ENCODE results near the gene TWF2. TPM values are rescaled to one million over a fixed set of nuclear protein-coding genes. Genes with fewer than 3 reads are reported as not detected.

The TWF2 gene
- polyA plus RNA-seq, 1 donor, result 22.3 TPM

DNA sequence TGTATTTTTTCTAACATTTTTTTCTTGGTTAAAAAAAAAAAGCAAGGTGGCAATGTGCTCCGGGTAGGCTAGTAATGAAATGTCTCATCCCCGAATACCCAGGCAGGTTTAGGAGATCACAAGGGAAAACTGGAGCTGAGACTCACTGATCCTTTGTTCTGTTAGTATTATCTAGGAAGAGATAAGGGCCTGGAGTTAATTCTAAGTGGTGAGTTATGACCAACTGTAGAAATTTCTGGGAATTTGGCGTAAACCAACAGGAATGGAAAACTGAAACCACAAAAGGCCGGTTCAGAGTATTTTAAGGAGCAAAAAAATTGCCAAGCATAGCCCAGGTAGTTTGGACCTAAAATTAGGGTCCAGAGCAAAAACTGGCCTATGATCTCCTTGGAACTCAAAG, 19.0 kb upstream of the TWF2 start:
- no peak for DNase-seq (ENCODE audit: low read depth)

DNA sequence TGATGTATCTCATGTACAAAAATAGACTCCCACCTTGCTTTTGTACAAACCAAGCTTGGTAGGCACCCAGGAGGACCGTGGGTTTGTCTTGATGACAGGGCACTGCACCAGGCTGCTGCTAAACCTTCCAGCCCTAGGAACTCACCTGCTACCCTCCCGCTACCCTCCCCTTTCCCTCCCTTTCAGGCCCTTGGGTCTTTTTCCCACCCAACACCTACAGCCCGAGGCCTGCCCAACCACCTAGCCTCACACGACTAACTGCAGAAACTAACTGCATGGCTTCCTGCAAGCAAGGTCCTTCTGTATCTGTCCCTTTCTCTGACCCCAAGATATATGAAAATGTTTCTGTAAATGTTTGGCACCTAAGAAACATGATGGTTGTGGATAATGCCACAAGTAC, 17.7 kb upstream of the TWF2 start:
- no peak for DNase-seq (ENCODE audit: low read depth)

DNA sequence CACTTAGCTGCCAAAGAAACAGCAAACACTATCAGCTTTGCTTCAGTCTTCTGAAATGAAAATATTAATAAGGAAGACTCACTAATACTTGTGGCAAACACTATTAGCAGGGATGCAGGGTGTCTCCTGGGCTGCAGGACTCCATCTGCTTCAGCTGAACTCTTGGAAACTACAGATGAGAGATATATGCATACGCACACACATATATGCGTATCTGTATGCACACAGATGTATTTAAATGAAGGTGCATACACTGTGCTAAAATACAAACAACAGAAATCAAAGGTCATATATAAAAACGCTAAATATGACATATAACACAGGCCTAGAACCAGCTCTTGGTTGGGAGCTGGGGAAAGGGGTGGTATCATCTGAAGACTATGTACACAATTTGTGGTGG, 17.2 kb upstream of the TWF2 start:
- DNase-seq (ENCODE audit: low read depth), result no peak

DNA sequence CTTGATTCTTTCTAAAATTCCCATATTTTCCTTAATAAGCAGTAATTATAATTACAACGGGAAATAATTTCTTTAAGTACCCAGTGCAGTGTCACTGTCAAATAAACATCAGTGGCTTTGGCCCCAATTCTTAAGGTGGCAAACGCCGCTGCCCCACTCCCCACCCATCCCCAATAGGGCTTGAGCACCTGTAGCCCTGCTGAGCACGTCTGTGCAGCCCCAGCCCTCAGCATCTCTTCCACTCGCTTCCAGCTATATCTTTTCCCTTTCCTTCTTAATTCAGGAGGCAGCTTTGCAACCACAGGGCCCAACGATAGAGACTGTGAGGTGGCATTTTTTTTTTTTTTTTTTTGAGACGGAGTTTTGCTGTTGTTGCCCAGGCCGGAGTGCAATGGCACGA, 15.7 kb upstream of the TWF2 start:
- no peak for DNase-seq (ENCODE audit: low read depth)

DNA sequence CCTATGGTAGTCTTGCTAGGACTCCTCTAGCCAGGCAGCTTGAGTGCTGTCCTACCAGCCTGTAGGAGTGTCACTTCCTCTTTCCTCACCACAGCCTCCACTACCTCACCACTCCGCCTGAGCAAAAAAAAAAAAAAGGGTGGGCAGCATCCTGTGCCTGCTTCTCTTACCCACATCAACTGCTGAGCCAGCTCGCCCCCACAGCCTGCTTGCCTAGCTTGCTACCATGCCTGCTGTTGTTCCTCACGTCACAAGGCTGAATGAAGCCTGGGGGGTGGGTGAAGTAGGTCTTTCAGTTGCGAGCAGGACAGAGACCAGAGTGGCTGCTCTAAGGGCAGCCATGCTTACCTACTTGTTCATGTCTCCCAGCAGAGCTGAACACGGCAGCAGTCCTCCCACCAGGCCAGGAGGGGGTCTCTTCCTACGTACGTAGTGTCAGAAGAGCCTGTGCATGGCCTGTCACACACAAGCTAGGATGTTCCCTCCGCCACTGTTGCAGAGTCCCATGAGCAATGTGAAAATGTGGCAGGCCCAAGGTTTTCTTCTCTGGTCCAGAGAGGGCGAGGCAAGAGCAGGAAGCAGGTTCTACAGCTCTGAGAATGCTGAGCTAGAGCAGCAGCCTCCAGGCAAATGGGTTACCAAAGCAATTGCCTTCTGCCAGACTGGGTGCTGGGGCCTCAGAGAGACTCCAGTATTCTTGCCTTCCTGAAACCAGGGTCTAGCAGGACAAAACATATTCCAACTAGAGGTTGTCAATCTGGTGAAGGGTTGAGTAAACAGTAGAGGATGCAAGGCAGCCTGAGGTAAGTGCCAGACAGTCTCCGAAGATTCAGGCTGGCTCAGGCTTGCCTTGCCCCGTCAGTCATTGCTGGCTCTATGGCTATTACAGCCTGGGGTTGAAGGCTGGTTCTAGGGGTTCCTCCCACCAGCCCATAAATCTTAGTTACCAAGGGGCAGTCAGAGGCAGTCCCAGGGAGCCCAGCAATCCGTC, 14.7 kb upstream of the TWF2 start:
- no peak for DNase-seq (ENCODE audit: low read depth)

DNA sequence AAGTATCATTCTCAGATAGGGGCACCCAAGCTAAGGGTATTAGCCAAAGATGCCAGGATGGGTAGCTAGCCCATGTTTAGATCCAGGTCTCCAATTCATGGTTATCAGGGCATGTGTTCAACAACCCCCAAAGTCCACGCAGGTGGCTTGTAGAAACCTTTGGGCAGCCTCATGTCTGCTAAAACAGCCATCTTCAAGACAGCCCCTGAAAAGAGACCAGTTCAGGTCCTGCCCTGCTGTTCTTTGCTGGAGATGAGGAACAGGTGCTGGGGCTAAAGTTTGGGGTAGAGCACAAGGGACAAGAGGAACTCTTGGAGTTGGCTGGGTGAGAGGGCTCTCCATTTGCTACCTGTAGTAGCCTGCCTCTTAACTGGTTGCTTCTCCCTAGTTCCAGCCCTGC, 11.2 kb upstream of the TWF2 start:
- DNase-seq (ENCODE audit: low read depth), result no peak

DNA sequence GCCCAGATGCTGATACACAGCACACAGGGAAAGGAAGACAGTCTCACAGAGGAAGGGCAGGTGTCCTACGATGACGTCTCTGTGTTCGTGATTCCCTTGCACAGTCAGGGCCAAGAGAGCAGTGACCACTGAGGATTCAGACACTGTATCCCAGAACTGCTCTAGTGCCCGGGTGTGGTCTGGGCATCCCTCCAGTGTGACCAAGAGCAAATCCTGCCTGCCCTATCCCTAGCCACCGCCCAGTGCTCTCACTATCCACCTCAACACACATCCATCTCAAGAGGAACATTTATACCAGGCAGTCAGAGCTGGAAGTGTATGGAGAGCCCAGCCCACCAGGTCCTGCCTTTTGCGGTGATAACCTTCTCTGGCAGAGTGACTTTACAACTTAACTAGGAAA, 10.7 kb upstream of the TWF2 start:
- no peak for DNase-seq (ENCODE audit: low read depth)

DNA sequence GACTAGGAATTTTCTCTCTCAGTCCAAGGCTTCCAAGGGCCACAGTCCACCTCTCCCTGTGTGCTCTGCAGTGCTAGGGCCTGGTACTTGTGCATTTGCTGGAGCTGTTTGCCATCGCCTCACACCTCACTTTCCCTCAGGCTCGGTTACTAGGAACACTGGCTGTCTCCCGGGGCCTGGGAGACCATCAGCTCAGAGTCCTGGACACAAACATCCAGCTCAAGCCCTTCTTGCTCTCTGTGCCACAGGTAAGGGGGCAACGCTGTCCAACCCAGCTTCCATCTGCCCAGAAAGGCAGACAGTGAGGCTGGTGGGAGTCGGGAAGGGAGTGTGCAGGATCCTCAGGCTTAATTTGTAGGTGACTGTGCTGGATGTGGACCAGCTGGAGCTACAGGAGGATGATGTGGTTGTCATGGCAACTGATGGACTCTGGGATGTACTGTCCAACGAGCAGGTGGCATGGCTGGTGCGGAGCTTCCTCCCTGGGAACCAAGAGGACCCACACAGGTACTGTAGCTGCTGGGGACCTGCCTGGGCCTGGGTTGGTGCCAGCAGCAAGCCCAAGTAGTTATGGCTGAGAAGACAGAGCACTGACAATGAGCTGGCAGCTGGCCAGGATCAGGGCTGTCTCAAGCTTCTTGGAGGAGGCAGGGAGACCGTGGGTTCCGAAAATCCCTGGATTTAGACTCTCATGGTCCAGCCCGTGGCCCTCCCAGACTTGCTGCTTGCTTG, 10.0 kb upstream of the TWF2 start:
- DNase-seq (ENCODE audit: low read depth), result no peak

DNA sequence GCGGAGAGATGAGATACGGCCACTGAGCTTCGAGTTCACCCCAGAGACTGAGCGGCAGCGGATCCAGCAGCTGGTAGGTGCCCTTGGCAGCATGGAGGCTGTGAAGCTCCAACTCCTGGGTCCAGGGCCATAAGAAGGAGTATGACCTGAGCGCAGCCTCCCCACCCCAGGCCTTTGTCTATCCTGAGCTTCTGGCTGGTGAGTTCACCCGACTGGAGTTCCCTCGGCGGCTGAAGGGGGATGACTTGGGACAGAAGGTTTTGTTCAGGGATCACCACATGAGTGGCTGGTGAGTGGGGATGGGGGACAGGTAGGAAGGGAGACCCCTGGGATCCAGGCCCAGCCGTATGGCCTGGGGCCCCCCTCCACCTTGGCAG, 9.2 kb upstream of the TWF2 start:
- no peak for DNase-seq (ENCODE audit: low read depth)

DNA sequence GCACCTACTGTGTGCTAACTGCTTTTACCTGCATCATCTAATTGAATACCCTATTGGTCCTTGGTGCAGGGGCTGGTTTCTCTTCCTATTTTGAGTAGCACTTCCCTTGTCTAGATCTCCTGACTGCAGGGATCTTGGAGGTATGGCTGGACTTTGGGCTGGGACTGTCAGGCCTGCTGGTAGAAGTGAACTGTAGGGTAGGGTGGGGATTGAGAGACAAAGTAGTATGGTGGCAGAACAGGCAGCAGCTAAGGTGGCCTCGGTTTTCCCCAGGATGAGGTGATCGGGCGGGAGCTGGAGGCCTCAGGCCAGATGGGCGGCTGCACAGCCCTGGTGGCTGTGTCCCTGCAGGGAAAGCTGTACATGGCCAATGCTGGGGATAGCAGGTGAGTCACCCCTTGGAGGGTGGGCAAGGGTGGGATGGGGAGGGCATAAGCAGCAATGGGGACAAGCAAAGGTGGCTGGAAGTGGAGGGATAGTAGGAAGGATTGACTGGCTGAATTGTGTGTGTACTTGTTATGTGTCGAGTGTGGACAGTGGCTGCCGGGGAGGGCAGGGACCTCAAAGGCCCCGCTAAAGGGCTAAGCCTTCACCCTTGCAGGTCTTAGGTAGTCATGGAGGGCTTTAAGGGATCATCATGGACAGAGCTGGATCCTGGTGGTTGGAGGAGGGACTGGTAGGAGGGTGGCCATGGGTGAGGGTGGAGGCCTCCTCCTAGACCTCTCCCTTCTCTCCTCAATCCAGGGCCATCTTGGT, 8.6 kb upstream of the TWF2 start:
- DNase-seq (ENCODE audit: low read depth), result no peak

DNA sequence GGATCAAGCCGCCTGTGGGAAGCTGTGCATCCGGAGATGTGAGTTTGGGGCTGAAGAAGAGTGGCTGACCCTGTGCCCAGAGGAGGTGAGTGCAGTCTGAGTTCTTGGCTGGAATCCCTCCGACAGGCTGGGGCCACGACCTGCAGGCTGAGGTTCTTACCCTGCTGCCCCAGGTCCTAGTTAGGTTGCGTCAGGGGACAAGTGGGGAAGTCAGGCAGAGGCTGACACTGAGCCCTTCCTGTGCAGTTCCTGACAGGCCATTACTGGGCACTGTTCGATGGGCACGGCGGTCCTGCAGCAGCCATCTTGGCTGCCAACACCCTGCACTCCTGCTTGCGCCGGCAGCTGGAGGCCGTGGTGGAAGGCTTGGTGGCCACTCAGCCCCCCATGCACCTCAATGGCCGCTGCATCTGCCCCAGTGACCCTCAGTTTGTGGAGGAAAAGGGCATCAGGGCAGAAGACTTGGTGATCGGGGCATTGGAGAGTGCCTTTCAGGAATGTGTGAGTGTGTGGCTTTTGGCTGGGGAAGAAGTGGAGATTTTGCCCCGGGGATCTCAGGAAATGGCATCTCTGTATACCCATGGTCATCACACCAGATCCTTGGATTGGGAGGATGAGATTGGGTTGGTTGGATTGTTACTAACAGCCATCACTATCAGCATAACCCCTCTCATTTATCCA, 7.9 kb upstream of the TWF2 start:
- DNase-seq (ENCODE audit: low read depth), result no peak

DNA sequence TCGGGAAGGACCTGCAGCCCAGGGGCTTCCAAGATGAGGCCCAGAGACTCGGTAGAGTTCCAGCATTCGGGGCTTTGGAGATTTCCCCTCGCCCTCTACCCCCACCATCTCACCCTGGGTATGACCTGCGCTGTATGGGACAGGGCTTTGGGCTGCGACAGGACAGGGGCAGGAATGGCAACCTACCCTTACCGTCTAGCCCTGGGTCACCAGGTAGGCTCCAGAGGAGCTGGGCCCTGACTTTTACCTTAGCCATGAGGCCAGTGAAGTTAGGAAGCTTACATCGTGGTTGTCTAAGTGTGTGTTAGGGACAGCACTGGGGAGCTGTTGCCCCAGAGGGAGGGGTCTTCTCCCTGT, 7.3 kb upstream of the TWF2 start:
- DNase-seq (ENCODE audit: low read depth), result no peak

DNA sequence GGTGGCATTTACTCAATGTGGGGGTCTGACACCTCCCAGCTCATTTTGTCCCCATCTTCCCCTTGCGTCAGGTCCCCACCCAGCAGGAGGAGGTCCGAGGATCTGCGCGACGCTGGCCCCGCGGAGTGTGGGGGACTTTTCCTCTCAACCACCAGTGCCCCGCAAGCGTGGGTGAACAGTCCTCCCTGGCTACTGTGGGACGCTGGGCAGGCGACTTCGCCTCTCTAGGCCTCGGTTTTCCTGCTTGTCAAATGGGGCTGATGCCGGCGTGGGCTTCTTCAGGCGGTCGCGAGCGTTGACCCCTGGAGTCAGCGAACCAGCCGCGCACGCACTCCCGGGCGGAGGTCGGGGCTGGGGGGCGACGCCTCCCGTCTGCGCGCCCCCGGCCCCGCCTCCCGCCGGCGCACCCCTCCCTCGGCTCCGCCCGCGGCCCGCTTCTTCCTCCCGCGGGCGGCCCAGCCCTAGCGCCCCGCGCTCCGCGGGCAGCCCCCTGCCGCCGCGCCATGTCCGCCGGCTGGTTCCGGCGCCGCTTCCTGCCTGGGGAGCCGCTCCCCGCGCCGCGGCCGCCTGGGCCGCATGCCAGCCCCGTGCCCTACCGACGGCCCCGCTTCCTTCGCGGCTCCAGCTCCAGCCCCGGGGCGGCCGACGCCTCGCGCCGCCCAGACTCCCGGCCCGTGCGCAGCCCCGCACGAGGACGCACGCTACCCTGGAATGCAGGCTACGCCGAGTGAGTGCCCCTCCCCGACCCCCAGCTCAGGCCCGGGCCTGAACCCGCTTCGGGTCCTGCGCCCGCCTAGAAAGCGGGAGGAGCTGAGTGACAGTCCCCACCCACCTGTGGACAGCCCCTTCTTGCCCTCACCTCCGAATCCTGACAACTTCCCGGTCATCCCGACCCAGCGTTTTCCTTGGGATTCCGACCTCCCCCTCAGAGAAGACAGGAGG, 6.6 kb upstream of the TWF2 start, which contains the start of gene PPM1M:
Gene PPM1M, plus strand, starts transcription at position 438 of the 942 bp plus-strand sequence. Its CDS starts 66 bp downstream, at position 504.
- no peak for DNase-seq (ENCODE audit: low read depth)

DNA sequence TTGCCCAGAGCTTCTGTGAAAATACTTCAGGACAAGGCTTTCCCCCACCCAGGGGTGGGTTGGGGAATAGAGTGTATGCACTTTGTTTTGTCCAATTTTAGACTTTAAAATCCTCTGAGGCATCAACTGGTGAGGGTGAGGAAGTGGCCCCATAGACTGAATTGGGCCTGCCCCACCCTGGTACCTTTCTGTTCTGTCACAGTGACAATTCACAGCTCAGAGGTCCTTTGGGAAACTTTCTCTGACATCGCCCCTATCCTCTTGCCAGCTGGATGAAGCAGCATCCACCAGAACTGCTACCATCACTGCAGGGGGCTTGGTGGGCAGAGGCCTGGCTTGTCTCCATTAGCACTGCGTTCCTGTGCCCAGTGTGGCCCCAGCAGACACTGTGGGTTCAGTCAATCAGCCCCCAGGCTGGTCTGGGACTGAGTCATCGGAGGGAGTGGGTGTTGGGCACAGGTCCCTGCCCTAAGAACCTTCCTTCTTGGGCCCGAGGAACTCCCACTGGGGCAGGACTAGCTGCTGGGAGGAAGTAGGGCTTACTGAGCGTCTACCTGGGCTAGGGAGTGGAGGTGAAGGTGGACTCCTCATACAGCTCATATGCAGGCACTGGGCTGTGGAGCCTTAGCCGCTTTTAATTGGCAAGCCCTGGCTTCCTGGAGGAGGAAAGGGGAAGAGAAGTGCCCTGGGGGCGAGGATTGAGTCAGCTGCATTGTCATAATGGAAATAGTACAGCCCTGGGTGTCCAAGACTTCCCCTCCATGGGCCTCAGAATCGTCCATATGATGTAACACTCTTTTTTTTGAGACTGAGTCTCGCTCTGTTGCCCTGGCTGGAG, 5.1 kb upstream of the TWF2 start:
- DNase-seq (ENCODE audit: low read depth), result no peak

DNA sequence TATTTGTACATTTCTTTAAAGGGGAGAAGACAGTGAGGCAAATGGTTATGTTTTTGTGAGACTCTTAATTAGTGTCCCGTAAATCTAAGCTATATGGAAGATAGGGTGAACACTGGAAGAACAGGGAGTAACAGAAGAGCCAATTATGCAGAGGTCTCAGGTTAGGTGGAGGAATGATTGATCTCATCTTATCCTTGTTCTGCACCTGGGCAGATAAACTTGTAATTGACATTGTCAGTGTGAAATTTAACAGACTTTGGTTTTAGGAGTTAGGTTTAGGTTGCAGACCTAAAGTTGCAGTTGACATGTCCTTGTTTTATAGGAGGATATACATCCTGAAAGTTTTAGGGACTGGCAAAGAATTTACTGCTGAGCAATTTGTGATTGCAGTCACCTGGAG, 3.1 kb upstream of the TWF2 start:
- no peak for DNase-seq (ENCODE audit: low read depth)

DNA sequence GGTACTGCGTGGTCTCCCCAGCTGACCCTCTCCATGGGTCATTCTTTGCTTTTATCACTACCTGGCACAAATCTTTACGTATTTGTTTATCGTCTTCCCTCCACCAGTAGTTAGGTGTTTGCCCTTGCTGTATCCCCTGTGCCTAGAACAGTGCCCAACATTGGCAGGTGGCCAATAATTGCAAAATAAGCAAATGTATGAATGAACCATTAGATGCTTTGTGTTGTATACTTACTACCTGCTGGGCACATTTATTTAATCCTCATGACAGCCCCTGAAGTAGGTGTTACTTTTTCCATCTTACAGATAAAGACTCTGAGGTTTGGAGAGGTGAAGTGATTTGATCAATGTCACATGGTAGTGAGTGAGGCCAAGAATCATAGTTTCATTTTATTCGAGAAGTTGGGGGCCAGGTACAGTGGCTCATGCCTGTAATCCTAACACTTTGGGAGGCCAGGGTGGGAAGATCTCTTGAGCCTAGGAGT, 2.0 kb upstream of the TWF2 start:
- DNase-seq (ENCODE audit: low read depth), result no peak

DNA sequence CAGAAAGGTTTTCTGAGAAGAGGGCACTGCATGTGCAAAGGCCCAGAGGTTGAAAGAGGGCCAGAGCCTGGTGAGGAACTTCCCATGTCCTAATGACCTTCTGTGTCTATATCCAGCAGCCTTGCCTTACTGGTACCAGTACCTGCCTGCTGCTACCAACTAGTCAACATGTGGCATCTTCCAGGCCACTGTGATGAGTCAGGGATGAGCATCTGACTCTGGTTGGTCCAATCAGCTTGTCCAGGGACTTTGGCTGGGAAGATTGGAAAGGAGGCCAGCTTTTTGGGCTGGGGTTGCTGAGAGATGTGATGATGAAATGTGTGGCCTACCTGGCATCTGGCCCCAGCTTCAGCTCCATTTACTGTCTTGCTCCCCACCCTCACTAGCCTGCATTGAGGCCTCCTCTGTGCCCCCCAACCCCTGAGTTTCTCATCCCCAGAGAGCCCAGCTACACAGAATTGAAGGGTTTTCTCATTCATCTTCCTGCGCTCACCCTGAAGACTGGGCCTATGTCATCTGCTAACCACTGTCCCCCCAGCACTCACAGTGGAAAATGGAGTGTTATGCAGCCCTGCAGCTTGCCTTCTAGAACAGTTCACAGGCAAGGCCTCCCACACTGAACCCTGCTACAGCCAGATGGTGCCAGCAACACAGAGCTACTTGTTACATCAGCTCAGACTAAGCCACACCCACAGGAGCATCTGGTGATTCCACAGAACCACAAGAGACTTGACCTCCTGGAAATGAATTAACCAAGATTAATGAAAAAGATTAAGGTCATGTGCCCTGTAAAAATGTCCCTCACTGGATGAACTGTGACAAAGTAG, 1.3 kb upstream of the TWF2 start:
- DNase-seq (ENCODE audit: low read depth), result no peak

DNA sequence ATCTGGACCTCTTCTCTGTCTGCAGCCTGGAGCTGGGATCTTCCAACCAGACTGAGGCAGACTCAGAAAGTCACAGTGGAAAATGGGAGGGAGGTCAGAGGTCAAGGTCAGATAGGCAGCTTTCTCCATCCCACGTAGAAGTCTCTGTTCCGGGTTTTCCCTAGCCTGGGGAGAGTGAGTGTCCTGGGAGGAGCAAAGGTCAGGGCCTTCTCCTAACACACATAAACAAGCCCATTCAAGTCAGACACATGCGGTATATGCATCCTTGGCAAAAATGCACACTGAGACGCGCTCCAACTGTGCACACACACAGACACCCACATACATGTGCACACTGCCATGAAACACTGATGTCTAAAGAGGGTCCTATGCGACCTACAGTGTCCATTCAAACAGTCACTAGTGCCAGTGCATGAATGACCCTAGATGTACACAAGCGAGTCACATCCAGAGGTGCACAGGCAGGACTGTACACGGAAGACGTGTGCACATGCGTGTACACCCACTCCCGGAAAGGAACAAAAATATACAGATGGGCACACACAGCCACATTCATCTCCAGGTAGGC, 681 bp downstream of the TWF2 start:
- no peak for DNase-seq (ENCODE audit: low read depth)

Data from forelimb muscle (tissue), 1 donor.